ACC112 (cell line): ENCODE results near the gene CAPN5.

ENCODE experiments used
- H2AFZ ChIP-seq: fragments of 200-600 bp; sonication (generic); one replicate; pipeline ENCODE4 v1.6.0; 2017; ENCODE audit warnings: antibody characterized with exemption, low read length; ENCODE audit not compliant: unreplicated experiment
- H3K27ac ChIP-seq: fragments of 200-600 bp; sonication (generic); 2 replicates; pipeline ENCODE4 v1.5.1; 2014; ENCODE audit warnings: low read depth, mild to moderate bottlenecking, antibody characterized with exemption, low read length, moderate library complexity
- H3K27me3 ChIP-seq: fragments of 200-600 bp; sonication (generic); 2 replicates; pipeline ENCODE4 v1.6.1; 2014; ENCODE audit warnings: mild to moderate bottlenecking, antibody characterized with exemption, low read length, moderate library complexity, mixed read lengths; ENCODE audit not compliant: insufficient read depth
- H3K36me3 ChIP-seq: fragments of 200-600 bp; sonication (generic); 2 replicates; pipeline ENCODE4 v1.6.1; 2016; ENCODE audit warnings: mild to moderate bottlenecking, antibody characterized with exemption, low read length, moderate library complexity, mixed read lengths; ENCODE audit not compliant: insufficient read depth
- H3K4me1 ChIP-seq: fragments of 200-600 bp; sonication (generic); one replicate; pipeline ENCODE4 v1.6.1; 2016; ENCODE audit warnings: low read length, mixed read lengths; ENCODE audit not compliant: insufficient read depth, unreplicated experiment, control insufficient read depth
- H3K4me3 ChIP-seq: fragments of 200-600 bp; sonication (generic); 2 replicates; pipeline ENCODE4 v1.5.1; 2014; ENCODE audit warnings: mild to moderate bottlenecking, low read depth, low read length
- H3K79me2 ChIP-seq: fragments of 200-600 bp; sonication (generic); one replicate; pipeline ENCODE4 v1.6.0; 2016; ENCODE audit warnings: low read length; ENCODE audit not compliant: control insufficient read depth, unreplicated experiment, insufficient read depth

The CAPN5 gene

DNA sequence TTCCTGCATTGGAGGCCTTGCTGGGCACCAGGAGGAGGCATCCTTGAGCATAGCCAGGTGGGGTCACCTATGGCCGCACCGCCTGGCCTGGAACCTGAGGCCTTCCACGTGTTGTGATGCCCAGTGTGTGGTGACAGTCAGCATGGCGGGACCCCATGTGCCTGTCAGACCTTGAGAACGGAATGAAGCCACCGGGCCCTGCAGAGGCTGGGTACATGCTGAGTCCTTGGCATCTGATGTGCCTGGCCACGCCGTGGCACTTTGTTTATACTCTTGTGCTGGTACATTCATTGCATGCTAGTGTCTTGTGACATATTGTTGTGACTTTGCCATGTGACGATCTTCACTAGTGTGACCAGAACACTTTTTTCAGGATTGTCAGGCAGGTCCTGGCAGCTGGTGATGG, 52.8 kb downstream of the CAPN5 start:
- no peaks in the 10 kb centered on the region for H3K79me2 ChIP-seq
- no peaks in the 10 kb centered on the region for H3K4me1 ChIP-seq
- H3K27me3 ChIP-seq, result no peaks in the 10 kb centered on the region
- no peaks in the 10 kb centered on the region for H3K36me3 ChIP-seq
- H3K4me3 ChIP-seq, result no peak overlapping the region
- H3K27ac ChIP-seq, result no peak overlapping the region
- no peak overlapping the region for H2AFZ ChIP-seq

DNA sequence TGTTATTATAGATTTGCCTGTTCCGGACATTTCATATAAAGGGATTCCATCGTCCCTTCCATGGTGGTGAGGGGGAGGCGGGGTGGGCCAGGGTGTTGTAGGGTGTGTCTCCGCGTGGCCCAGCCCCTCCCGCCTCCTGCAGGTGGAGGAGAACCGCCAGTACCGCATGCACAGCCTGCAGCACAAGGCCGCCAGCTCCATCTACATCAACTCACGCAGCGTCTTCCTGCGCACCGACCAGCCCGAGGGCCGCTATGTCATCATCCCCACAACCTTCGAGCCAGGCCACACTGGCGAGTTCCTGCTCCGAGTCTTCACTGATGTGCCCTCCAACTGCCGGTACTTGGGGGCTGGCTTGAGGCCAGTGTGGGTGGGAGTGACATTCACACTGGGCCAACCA, 53.8 kb downstream of the CAPN5 start:
- Histone ChIP-seq H3K27me3 (no peaks in the 10 kb centered on the region), H2AFZ (no peak overlapping the region), H3K4me3 (no peak overlapping the region), H3K27ac (no peak overlapping the region), H3K36me3 (no peaks in the 10 kb centered on the region), H3K79me2 (no peaks in the 10 kb centered on the region), H3K4me1 (no peaks in the 10 kb centered on the region)

DNA sequence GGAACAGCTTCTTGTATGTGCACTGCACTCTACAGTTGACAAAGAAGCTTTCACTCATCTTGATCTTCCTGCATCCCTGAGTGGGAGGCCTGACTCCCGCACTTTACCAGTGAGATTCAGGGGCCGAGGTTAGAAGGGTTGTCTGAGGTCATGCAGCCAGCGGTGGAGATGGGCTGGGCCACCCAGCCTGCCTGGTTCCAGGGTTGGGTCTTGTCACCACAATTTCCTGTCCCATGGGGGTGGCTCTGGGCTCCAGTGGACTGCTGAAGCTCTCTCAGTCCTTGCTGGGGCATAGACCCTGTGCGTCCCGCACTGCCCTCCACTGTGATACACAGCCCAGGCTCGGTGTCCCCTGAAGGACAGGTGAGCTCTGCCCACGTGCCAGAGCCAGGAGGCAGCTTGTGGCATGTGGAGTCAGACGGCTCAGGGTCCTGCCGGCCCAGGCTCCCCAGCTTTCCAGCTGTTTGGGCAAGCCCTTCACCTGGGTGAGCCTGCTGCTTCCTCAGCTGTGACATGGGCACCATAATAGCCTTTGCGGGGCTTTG, 54.4 kb downstream of the CAPN5 start:
- no peak overlapping the region for H3K27ac ChIP-seq
- H3K36me3 ChIP-seq, result no peaks in the 10 kb centered on the region
- no peaks in the 10 kb centered on the region for H3K4me1 ChIP-seq
- no peaks in the 10 kb centered on the region for H3K79me2 ChIP-seq
- no peaks in the 10 kb centered on the region for H3K27me3 ChIP-seq
- no peak overlapping the region for H3K4me3 ChIP-seq
- H2AFZ ChIP-seq, result no peak overlapping the region

GRCh38 chr11:77121876-77122575, 55.3 kb downstream of the CAPN5 start:
- H3K36me3 ChIP-seq, result no peaks in the 10 kb centered on the region
- H3K4me3 ChIP-seq, result no peak overlapping the region
- no peaks in the 10 kb centered on the region for H3K79me2 ChIP-seq
- no peaks in the 10 kb centered on the region for H3K27me3 ChIP-seq
- H3K4me1 ChIP-seq, result no peaks in the 10 kb centered on the region
- H3K27ac ChIP-seq, result no peak overlapping the region
- no peak overlapping the region for H2AFZ ChIP-seq

DNA sequence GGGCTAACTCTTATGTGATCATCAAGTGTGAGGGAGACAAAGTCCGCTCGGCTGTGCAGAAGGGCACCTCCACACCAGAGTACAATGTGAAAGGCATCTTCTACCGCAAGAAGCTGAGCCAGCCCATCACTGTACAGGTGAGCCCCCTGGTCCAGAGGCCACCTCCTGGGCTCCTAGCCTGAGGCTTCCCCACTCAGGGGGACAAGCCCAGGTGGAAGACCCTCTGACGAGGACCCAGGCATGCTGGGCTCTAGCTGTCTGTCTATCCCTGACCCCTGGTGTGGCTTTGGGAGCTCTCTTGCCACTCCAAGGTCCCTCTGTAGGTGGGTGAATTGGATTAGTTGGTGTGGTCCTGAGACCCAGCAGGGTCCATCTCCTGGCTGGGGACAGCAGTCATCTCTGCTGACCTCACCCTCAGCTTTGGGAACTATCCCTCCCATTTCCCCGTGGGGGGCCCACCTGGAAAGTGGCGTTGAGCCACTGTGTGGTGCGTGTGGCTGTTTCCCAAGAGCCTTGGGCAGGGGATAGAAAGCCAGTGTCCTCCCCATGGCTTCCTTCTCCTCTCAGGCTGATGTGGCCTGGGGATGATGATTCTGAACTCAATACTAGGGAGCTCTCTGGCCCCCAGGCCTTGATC, 55.9 kb downstream of the CAPN5 start:
- H3K36me3 ChIP-seq, result no peaks in the 10 kb centered on the region
- no peak overlapping the region for H3K4me3 ChIP-seq
- H3K4me1 ChIP-seq, result peaks cover 2% of the 10 kb centered on the region
- no peak overlapping the region for H2AFZ ChIP-seq
- no peak overlapping the region for H3K27ac ChIP-seq
- H3K27me3 ChIP-seq, result no peaks in the 10 kb centered on the region
- no peaks in the 10 kb centered on the region for H3K79me2 ChIP-seq

- Histone ChIP-seq H3K4me1 (peaks cover 3% of the 10 kb centered on the region), H3K27ac (no peak overlapping the region), H3K79me2 (no peaks in the 10 kb centered on the region), H3K36me3 (no peaks in the 10 kb centered on the region), H3K4me3 (no peak overlapping the region), H2AFZ (no peak overlapping the region), H3K27me3 (no peaks in the 10 kb centered on the region)
Observed at GRCh38 chr11:77123591-77123990, 56.8 kb downstream of the CAPN5 start.

- H3K79me2 ChIP-seq, result no peaks in the 10 kb centered on the region
- H3K4me1 ChIP-seq, result peaks cover 3% of the 10 kb centered on the region
- no peak overlapping the region for H3K27ac ChIP-seq
- no peaks in the 10 kb centered on the region for H3K36me3 ChIP-seq
- H3K4me3 ChIP-seq, result no peak overlapping the region
- H2AFZ ChIP-seq, result no peak overlapping the region
- no peaks in the 10 kb centered on the region for H3K27me3 ChIP-seq
Observed at GRCh38 chr11:77124041-77124440, 57.3 kb downstream of the CAPN5 start.

- Histone ChIP-seq H3K79me2 (no peaks in the 10 kb centered on the region), H3K27me3 (no peaks in the 10 kb centered on the region), H2AFZ (no peak overlapping the region), H3K36me3 (no peaks in the 10 kb centered on the region), H3K27ac (no peak overlapping the region), H3K4me3 (no peak overlapping the region), H3K4me1 (peaks cover 3% of the 10 kb centered on the region)
Observed at GRCh38 chr11:77124488-77124887, 57.7 kb downstream of the CAPN5 start.

DNA sequence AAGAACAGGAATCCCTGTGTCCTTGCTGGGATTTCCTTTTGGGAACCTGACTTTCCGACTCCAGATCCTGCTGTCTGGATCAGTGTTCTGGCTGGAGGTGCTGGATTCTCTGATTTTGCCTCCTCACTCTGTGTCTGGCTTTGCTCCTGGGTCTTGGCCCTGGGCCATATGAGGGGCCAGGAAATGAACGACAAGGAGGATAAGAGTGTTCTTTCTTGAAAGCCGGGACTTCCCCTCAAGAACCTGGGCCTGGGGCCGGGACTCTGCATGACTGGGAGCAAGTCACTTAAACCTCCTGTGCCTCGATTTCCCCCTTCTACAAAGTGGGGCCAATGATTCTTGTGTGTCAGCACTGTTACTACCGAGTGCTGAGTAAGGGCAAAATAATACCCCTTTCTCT, 58.4 kb downstream of the CAPN5 start:
- no peaks in the 10 kb centered on the region for H3K36me3 ChIP-seq
- no peak overlapping the region for H2AFZ ChIP-seq
- no peak overlapping the region for H3K27ac ChIP-seq
- H3K4me3 ChIP-seq, result no peak overlapping the region
- H3K79me2 ChIP-seq, result no peaks in the 10 kb centered on the region
- no peaks in the 10 kb centered on the region for H3K27me3 ChIP-seq
- peaks cover 3% of the 10 kb centered on the region for H3K4me1 ChIP-seq

DNA sequence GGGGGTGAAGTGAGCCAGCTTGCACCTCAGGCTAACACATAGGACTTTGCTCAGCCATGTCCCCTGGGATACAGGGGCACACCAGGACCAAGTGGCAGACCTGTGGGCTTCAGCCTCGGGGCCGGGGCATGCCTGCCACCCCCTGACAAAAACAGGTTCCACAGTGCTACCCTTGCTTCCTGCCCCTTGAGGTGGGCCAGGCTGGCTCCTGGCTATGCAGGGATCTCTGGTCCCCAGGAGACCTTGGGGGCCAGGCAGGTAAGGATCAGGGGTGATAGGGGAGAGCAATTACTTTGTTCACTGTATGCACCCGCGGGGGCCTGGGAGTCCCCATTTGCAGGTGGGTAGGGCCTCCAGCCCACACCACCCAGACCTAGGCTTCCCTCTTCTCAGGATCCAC, 58.9 kb downstream of the CAPN5 start:
- peaks cover 3% of the 10 kb centered on the region for H3K4me1 ChIP-seq
- no peaks in the 10 kb centered on the region for H3K79me2 ChIP-seq
- H3K27me3 ChIP-seq, result no peaks in the 10 kb centered on the region

DNA sequence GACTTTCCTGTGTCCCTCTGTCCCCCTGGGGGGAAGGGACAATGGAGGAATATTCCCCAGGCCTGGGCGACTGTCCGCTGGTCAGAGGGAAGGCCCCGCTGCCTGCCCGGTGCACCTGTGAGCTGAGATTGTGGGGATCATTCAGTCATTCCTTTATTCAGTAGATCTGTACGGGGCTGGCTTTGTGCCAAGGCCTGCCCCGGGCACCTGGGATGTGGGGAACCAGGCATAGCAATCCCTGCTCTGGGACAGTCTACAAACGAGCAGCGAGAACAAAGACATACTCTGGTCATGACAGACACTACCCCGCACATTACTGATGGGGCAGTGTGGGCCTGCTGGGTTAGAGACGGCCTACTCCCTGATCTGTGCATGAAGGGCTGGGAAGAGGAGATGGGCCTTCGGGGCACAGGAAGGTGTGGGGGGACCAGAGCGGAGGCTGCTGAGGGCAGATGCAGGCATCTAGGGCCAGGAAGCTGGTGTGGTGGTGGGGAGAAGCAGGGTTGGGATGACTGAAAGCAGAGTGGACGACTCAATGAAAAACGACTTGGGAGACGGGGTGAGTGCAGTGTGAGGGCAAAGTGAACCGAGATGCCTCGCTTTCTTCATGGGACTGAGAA, 59.5 kb downstream of the CAPN5 start:
- Histone ChIP-seq H2AFZ (no peak overlapping the region), H3K4me3 (no peak overlapping the region), H3K27ac (no peak overlapping the region), H3K4me1 (peaks cover 3% of the 10 kb centered on the region), H3K36me3 (no peaks in the 10 kb centered on the region), H3K79me2 (no peaks in the 10 kb centered on the region), H3K27me3 (no peaks in the 10 kb centered on the region)

More for the DNA sequence above, 58.9 kb downstream of the CAPN5 start:
- no peak overlapping the region for H3K27ac ChIP-seq
- H3K36me3 ChIP-seq, result no peaks in the 10 kb centered on the region
- no peak overlapping the region for H2AFZ ChIP-seq
- no peak overlapping the region for H3K4me3 ChIP-seq
